ENCODE data around the gene LAYN.

DNA sequence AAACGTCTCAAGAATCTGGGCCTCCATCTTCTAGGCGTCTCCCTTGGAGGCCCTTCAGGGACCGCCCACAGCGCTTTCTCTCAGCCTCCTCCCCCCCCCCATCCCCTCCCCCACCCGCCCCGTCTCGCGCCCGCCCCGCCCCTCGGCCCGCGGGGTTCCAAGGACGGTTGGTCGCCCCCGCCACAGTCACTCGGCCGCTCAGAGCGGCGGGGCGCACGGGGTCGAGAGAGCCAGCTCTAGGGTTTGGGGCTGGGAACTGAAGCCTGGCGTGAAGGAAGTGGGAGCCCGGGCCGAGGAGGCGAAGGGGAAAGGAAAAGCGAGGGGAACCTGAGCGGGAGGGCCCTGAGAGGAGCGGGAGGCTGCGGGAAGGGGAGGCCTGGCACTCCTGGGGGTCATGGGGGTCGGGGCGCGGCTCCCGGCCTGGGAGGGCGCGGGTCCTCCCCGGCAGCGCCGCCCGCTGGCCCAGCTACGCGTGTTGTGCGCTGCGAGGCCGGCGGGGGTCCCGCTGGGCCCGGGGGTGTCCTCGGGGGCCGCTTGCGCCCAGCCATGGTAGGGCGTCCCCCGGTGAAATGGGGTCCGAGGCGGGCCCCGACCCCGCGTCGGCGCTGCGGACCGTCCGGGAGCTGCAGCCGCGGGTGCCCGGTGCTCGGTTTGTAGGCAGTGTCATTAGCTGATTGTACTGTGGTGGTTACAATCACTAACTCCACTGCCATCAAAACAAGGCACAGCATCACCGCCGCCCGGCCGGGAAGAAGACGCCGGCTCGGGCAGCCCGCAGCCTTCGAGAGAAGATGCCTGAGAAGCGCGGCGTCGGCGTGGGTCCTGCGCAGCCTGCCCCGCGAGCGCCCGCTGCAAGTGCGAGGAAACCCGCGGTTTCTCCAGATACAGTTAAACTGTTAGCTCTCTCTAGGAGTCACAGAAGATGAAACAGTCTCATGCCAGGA lies 28.0 kb upstream of the LAYN start, which contains the start of gene BTG4:
- no peak for TF ChIP-seq CTCF (IDR thresholded peaks at IDR 0.05)
- no peak for TF ChIP-seq POLR2A (IDR thresholded peaks at IDR 0.05)
